C4-2B (cell line): ENCODE data around the gene PRRC2B.

Experiments
- H3K27ac ChIP-seq: fragments of 450-650 bp; 2 replicates; pipeline ENCODE4 v1.5.1; 2017
- ZFX ChIP-seq: fragments of 450-650 bp; IDR thresholded peaks from 2 replicates; pipeline ENCODE4 v1.6.1; 2017
- TF ChIP-seq, protein P1 (sequence below): fragments of 450-650 bp; conservative IDR thresholded peaks from 2 replicates; pipeline ENCODE4 v1.5.1; 2017; ENCODE audit warnings: mild to moderate bottlenecking

Gene PRRC2B

GRCh38 chr9:131485728-131486422 lies 92.0 kb downstream of the PRRC2B start:
- H3K27ac ChIP-seq, result no peak overlapping the region
- no peak for TF ChIP-seq ZFX
- TF ChIP-seq, protein P1, sequence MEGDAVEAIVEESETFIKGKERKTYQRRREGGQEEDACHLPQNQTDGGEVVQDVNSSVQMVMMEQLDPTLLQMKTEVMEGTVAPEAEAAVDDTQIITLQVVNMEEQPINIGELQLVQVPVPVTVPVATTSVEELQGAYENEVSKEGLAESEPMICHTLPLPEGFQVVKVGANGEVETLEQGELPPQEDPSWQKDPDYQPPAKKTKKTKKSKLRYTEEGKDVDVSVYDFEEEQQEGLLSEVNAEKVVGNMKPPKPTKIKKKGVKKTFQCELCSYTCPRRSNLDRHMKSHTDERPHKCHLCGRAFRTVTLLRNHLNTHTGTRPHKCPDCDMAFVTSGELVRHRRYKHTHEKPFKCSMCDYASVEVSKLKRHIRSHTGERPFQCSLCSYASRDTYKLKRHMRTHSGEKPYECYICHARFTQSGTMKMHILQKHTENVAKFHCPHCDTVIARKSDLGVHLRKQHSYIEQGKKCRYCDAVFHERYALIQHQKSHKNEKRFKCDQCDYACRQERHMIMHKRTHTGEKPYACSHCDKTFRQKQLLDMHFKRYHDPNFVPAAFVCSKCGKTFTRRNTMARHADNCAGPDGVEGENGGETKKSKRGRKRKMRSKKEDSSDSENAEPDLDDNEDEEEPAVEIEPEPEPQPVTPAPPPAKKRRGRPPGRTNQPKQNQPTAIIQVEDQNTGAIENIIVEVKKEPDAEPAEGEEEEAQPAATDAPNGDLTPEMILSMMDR, result no peak

DNA sequence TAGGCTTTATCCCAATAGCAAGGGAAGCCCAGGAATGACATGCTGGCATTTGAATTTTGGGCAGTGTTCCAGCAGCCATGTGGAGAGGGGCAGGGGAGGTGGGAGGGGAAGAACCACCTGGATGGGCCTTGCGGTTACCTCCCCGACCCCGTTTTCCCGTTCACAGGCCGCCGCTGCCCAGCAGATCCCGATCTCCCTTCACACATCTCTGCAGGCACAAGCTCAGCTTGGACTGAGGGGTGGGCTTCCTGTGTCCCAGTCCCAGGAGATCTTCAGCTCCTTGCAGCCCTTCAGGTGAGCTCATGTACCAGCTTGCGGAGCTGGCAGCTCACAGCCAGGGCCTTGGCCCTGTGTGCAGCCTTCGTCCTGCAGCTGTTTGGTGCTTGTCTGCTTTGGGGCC lies 93.1 kb downstream of the PRRC2B start:
- TF ChIP-seq, protein P1, result no peak
- TF ChIP-seq ZFX, result no peak
- H3K27ac ChIP-seq, result no peak overlapping the region

- TF ChIP-seq, protein P1, result no peak
- no peak for TF ChIP-seq ZFX
- no peak overlapping the region for H3K27ac ChIP-seq
Measured at GRCh38 chr9:131487621-131488031, 93.7 kb downstream of the PRRC2B start.

- no peak overlapping the region for H3K27ac ChIP-seq
- no peak for TF ChIP-seq ZFX
- TF ChIP-seq, protein P1, result no peak
Measured at GRCh38 chr9:131490514-131490913, 96.6 kb downstream of the PRRC2B start.

- no peak overlapping the region for H3K27ac ChIP-seq
- TF ChIP-seq, protein P1, result no peak
- no peak for TF ChIP-seq ZFX
Measured at GRCh38 chr9:131491001-131491710, 97.3 kb downstream of the PRRC2B start.

DNA sequence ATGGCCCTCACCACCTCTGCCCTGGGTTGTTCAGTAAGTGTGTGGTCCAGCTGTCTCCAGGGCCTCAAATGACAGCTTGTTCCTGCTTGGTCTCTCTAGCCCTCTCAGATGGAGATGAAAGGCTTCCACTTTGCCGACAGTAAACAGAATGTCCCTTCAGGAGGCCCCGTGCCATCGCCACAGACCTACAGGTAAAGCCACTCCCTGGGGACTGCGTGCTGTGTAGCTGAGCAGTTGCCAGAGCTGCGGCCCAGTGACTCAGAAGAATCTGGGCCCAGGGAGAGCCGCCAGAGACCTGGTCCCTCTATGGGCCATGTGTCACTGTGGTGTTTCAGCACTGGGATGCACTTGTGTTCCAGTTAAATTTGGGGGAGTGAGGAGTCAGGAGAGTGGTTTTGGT lies 98.2 kb downstream of the PRRC2B start:
- no peak overlapping the region for H3K27ac ChIP-seq
- no peak for TF ChIP-seq ZFX
- TF ChIP-seq, protein P1, result no peak

DNA sequence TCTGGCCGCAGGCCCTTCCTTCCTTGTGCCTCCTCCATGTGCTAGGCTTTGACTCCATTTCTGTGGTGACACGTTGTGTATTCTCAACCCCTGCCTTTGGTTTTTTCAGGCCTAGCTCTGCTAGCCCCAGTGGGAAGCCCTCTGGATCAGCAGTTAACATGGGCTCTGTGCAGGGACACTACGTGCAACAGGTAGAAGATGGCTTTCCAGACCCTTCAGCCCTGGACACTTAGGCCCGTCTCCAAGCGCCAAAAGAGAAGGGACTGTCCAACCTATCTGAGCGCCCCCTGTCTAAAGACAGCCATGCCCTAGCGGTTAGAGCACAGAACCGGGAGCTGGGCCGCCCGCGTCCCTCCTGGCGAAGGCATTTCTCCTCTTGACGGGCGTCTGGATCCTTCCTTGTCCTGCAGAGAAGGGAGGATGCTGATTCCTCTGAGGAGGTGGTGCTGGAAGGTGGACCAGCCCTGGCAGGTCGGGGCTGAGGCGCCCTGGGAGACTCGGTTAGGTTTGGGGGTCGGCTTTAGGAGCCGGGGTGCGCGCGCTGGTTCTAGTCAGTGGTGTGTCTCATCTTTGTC lies 100.5 kb downstream of the PRRC2B start:
- TF ChIP-seq ZFX, result no peak
- TF ChIP-seq, protein P1, result no peak
- H3K27ac ChIP-seq, result no peak overlapping the region
